Anterior cingulate cortex (tissue), 58 donors: ENCODE results near the gene HIP1R.
"Not testable (repeated sequence)": the region's sequence is repeated elsewhere in the genome, so short reads cannot be mapped to it uniquely, and the experiment has no call there.

ENCODE experiments used
- DNase-seq, 58 donors: peaks; one replicate each; lab custom pipeline; 2025; lab: John Stamatoyannopoulos, UW

Gene HIP1R

GRCh38 chr12:122888232-122888752 is 53.0 kb downstream of the HIP1R start:
- peak in 2 of 58 donors; percentile 30 to 40 for DNase-seq

DNA sequence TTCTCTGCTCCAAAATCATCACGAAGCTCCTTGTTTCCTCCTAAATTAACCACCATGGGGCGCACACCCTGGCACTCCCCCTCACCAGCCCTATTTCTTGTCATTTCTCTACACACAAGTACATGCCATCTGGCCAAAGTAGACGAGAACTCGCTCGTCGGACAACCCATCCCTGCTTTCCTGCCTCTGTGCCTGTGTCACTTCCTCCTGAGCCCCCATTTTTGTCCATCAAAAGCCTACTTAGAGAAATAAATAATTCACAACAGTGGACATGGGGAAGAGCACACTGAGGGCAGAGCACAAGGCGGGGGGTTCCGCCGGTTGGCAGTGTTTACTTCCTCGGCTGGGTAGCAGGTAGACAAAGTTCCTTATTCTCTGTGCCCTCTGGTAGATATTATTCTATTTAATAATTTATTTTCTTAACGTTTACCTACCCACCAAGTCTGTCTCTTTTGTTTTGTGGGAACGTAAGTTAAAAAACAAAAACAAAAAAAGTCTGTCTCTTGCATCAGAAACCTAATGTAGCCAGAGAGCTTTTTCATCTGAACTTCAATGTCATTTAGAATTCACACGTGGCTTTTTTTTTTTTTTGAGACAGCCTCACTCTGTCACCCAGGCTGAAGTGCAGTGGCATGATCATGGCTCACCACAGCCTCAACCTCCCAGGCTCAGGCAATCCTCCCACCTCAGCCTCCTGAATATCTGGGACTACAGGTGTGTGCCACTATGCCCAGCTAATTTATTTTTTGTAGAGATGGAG is 54.7 kb downstream of the HIP1R start:
- peak in 6 of 58 donors; percentile 21 to 50 (median 30) for DNase-seq

- peak in 1 of 58 donors; percentile 18 for DNase-seq
These were observed 56.6 kb downstream of the HIP1R start for GRCh38 chr12:122891661-122892525.

- not testable (repeated sequence) for DNase-seq
These were observed 57.5 kb downstream of the HIP1R start for GRCh38 chr12:122892724-122893123.

DNA sequence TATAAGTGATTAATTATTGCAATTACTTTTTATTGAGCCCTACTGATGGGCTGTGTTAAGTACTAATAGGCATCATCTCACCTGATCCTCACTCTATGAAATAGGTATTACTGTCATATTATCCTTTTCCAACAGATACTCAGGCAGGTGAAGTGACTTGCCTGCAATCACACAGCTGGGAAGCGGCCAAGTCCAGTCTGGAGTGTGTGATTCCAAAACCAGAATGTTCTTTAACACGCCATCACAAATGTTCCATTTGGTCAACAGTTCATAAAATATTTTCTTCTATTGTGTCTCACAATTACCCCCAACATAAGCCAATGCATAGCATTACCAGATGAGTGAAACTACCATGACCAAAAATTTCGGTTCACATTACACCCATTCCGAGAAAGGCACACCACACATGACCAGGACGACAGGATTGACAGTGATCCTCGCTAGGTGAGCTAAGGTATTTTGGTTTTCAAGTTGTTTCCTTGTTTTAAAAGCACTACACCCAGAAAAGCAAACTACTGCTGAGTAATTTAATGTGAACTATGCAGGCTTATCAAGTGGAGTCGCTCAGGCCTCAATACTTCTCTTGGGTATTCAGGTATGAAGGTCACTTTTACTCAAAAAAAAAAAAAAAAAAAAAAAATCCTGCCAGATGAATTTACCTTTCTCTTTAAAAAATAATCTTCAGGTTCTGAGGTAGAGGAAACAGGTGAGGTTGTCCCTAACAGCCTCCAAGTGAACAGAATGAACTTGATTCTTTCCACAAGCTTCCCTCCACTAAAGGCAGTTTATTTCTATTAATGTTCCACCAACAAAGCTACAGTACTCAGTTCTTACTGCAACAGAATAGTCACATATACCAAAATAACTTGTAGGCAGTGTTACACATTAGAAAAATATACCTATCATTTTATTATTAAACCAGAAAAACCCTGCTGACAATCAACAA is 58.2 kb downstream of the HIP1R start:
- DNase-seq = no peak

DNA sequence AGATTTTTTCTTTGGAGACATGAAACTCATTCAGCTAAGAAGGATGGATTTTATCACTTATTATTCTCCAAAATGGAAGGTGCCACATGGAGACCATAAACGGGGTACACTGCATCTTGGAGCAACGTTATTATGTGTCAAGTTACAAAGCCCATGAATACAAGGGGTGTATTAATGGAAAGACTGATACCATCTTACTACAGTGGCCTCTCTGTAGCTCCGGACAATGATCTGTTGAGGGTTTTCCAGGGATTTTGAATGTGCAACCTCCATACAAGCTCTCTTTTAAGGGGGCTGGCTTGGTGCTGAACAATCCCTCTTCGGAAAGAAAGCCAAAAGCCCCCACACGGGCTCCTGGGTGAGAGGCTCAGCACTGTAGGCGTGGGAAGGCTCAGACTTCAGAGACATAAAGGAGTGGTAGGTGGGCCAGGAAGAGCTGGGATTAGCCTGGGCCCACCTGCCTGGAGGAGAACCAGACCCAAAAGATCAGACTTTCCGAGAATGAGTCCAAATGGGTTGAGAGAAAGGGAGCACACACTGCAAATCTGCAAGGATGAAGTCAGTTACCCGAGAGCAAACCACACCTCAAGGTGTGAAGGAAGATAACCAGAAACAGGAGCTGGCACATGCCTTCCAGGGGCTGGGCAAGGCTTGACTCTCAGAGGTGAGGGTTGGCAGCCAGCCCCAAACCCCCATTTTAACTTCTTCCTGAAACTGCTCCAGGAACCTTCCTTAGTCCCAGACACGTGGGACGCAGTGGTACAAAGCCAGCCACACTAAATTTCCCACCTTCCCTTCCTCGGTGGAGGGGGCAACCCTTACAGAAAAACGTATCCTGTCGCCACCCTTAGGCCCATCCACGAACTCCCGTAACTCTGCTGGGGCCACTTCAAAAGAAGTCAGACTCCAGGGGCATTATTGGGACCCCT is 59.2 kb downstream of the HIP1R start:
- DNase-seq = peak in 3 of 58 donors; percentile 16 to 27 (median 20)

- peak in 1 of 58 donors; percentile 24 for DNase-seq
These were observed 60.1 kb downstream of the HIP1R start for GRCh38 chr12:122895320-122895703.

DNA sequence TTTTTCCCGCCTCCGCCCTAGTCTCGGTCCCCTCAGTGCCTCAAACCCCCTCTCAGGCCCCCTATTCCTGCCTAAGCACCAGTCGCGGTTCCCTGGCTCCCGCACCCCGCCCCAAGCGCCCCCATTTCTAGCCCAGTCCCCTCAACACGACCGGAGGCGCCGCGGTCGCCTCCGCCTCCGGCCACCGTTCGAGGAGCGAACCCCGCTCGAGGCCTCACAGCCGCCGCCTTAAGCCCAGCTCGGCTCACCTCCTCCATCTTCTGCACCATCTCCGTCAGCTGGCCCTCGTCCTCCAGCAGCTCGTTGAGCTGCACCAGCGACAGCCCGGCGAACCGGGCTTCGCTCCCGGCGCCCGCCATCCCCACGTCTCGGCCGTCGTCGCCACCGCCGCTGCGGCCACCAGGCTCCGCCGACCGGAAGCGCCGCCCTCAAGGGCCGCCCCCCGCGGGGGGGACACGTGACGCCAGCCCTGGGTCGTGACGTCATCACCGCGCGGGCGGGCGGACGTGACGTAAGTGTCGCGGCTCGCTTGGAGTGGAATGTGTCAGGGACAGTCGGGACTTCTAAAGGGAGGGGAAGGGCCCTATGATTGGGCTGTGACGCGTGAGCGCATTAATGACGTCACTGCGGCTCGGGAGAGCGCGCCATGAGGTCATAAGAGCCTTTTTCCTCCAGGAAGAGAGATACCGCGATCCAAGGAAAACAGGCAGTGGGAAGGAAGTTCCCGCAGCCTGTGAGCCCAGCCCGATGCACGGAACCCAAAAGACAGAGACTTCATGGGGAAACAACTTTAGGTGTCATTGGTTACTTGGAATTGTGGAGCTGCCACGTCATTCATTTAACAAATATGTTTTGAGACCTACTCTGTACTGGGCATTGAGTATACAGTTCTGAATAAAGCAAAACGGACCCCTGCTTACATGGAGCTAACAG is 60.7 kb downstream of the HIP1R start, which contains the start of gene VPS37B:
Gene VPS37B (minus strand): TSS at position 421 of the 933 bp plus-strand sequence. CDS start 62 bp downstream, at position 359.
- peak in 52 of 58 donors; percentile 15 to 84 (median 64) for DNase-seq

DNA sequence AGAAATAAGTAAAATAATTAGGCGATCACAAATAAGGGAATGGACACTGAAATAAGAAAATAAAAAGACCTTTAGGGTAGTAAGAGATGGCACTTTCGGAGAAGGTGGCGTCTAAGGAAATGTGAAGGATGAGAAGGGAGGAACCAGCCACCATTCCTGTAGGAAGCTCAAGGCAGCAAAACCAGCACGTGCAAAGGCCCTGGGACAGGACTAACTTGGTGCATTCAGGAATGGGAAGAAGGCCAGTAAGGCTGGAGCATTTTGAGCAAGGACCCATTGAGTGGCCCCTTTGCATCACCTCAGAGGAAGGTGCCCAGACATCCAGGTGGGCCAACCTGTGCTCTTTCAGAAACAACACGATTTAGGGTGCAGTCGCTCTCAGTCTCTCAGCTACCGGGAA is 61.4 kb downstream of the HIP1R start:
- DNase-seq = peak in 1 of 58 donors; percentile 44

GRCh38 chr12:122899887-122900286 is 64.6 kb downstream of the HIP1R start:
- DNase-seq = no peak

DNA sequence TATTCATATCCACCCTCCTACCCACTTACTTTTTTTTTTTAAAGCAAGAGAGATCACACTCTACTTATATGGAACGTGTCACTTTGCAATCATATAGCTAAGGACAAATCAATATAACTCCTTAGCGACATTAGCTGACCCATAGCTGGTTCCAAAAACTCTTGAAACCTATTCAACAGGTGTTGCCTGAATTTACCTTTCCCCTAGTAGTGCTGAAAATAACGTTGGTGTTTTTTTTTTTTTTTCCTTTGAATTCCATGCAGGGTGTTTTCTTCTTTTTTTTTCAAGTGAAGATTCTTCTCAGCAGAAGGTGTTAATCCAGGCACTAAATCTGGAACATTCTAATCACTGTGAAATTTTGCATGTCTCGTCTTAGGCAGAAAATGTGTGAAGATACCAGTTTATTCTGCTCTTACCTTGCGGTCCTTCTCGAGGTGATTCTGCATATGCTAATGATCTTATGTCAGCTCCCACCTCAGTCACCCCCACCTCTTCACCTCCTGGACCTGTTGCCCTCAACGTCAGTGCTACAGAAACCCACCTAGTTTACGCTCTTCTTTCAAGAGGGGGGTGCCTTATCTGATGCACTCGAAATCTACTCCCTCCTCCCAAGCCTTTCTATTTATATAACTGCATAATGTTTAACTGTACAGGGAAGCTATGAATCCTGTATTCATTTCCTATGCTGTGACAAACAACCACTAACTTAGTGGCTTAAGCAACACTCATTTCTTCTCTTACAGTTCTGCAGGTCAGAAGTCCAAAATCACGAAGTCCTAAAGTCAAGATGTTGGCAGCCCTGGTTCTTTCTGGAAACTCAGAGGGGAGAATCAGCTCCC is 67.8 kb downstream of the HIP1R start:
- no peak for DNase-seq

- DNase-seq = no peak
These were observed 68.4 kb downstream of the HIP1R start for GRCh38 chr12:122903693-122904034.

- DNase-seq = not testable (repeated sequence)
These were observed 70.0 kb downstream of the HIP1R start for GRCh38 chr12:122905258-122905657.

- no peak for DNase-seq
These were observed 73.7 kb downstream of the HIP1R start for GRCh38 chr12:122908915-122909314.

DNA sequence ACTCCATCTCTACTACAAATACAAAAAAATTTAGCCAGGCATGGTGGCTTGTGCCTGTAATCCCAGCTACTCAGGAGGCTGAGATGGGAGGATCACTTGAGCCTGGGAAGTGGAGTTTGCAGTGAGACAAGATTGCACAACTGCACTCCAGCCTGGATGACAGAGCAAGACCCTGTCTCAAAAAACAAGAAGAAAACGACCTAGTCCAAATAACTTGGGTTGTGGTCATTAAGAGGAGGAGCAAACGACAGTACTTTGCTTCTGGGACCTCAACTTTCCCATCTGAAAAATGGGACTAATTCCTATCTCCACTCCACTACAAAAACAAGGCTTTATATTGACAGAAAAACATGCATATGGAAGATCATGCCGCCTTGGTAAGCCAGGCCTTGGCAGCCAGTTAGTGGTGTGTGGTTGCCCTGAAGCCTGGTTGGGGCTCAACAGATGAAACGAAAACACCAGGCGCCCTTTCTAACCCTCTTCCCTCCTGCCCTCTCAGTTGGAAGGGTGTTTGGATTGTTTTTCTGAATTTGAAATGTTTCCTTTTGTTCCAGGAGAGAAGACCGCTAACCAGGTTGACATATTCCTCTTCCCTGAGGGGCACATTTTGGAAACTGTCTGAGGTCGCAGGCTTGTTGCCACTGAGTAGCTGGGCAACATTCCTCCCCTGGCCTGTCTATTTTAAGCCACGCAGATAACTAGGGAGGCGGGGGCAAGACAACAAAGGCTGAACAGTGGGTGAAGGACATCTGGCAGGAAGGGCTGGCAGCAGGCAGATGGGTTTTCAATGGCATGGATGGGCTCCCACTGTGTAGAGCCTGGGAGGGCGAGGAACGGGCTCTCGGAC is 74.4 kb downstream of the HIP1R start:
- DNase-seq = peak in 44 of 58 donors; percentile 16 to 80 (median 46)
